ENCODE results near the gene LUM. TPM values are rescaled to one million over a fixed set of nuclear protein-coding genes. Genes with fewer than 3 reads are reported as not detected.

Gene LUM
- total and polyA plus RNA-seq, 2 donors (not counting 1 experiment from before 2014, with no cell fraction given): 217 to 577 TPM

DNA sequence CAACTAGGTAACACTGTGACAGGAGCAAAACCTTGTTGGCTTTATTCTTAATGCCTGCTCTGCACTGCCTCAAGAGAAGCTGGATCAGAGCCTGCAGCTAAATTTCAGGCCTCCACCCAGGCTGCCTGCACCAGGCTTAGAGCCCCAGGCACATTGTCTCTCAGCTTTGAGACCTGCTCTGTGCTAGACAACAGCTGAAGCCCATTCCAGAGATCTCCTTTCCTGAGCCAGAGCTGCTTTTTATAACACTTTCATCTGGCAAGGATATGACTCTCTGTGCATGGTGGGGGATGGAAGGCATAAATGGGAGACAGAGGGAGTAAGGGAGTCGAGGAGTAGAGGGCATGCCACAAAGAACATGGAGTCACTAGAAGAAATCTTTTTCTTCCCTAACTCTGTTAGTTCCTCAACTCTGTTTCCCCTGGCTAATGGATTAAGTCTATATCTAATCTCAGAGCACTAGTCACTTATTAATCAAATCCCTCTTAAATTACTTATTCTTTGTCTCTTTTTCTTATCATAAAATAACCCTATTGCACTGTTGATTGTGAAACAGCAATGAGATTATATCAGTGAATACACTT lies 27.1 kb upstream of the LUM start:
- Histone ChIP-seq H3K9me3 (ENCODE audit: control insufficient read depth, insufficient read depth, low read depth, low read length) (no peaks in the 10 kb centered on the region), H3K9ac (ENCODE audit: insufficient read depth, low read length) (no peak overlapping the region), H3K27ac (ENCODE audit: insufficient read depth, low read length) (no peak overlapping the region), H3K27me3 (ENCODE audit: control insufficient read depth, insufficient read depth, low read length) (no peaks in the 10 kb centered on the region), H3K4me1 (ENCODE audit: control insufficient read depth, extremely low read depth, insufficient read depth, low read length) (peaks cover 36% of the 10 kb centered on the region), H3K4me3 (replicated peaks in 1 of 4; ENCODE audit: control extremely low read depth in 1 of 4, insufficient read depth in 1 of 4, low read depth in 3 of 4, low read length in 4 of 4) (no peak overlapping the region), H4K20me1 (ENCODE audit: control insufficient read depth, extremely low read depth, insufficient read depth, low read length) (no peaks in the 10 kb centered on the region), H3K4me2 (ENCODE audit: extremely low read depth, insufficient read depth, low read length) (peak overlapping the region; percentile 11), H3K36me3 (ENCODE audit: control insufficient read depth, insufficient read depth, low read length) (no peaks in the 10 kb centered on the region), H3K79me2 (ENCODE audit: control insufficient read depth, insufficient read depth, low read length) (no peaks in the 10 kb centered on the region), H2AFZ (ENCODE audit: low read length) (no peak overlapping the region)
- DNase-seq (ENCODE audit: low read depth in 2 of 2): peak in 1 of 2 donors; percentile 23
- no peak for TF ChIP-seq EZH2 (IDR thresholded peaks at IDR 0.05; ENCODE audit: low read length, missing control alignments)
- TF ChIP-seq, protein P1, sequence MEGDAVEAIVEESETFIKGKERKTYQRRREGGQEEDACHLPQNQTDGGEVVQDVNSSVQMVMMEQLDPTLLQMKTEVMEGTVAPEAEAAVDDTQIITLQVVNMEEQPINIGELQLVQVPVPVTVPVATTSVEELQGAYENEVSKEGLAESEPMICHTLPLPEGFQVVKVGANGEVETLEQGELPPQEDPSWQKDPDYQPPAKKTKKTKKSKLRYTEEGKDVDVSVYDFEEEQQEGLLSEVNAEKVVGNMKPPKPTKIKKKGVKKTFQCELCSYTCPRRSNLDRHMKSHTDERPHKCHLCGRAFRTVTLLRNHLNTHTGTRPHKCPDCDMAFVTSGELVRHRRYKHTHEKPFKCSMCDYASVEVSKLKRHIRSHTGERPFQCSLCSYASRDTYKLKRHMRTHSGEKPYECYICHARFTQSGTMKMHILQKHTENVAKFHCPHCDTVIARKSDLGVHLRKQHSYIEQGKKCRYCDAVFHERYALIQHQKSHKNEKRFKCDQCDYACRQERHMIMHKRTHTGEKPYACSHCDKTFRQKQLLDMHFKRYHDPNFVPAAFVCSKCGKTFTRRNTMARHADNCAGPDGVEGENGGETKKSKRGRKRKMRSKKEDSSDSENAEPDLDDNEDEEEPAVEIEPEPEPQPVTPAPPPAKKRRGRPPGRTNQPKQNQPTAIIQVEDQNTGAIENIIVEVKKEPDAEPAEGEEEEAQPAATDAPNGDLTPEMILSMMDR (conservative IDR thresholded peaks at IDR 0.05 in 1 of 2, IDR thresholded peaks at IDR 0.05 in 1 of 2; ENCODE audit: low read depth in 1 of 2, low read length in 2 of 2): no peak

DNA sequence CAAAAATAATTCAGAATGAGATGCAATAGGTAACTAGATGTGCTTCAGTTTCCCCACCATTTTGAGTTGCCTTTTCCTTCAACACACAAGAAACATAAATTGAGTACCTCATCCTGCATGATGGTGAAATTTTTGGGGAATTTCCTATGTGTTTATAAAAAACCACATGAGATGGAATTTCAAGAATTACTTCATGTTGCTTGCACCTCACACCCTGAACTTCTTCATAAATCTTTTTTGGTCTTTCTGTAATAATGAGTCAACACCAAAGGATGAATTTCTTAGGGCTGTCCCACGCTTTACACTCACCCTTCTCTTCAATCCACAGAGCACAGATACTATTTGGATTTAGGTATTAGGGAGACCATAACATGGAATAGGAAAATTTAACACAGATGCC lies 22.6 kb upstream of the LUM start:
- Histone ChIP-seq H2AFZ (ENCODE audit: low read length) (no peak overlapping the region), H3K27ac (ENCODE audit: insufficient read depth, low read length) (peak overlapping the region; percentile 38), H3K27me3 (ENCODE audit: control insufficient read depth, insufficient read depth, low read length) (no peaks in the 10 kb centered on the region), H3K36me3 (ENCODE audit: control insufficient read depth, insufficient read depth, low read length) (no peaks in the 10 kb centered on the region), H4K20me1 (ENCODE audit: control insufficient read depth, extremely low read depth, insufficient read depth, low read length) (no peaks in the 10 kb centered on the region), H3K4me3 (replicated peaks in 1 of 4; ENCODE audit: control extremely low read depth in 1 of 4, insufficient read depth in 1 of 4, low read depth in 3 of 4, low read length in 4 of 4) (no peak overlapping the region), H3K9ac (ENCODE audit: insufficient read depth, low read length) (no peak overlapping the region), H3K4me1 (ENCODE audit: control insufficient read depth, extremely low read depth, insufficient read depth, low read length) (peaks cover 18% of the 10 kb centered on the region), H3K4me2 (ENCODE audit: extremely low read depth, insufficient read depth, low read length) (no peak overlapping the region), H3K79me2 (ENCODE audit: control insufficient read depth, insufficient read depth, low read length) (no peaks in the 10 kb centered on the region), H3K9me3 (ENCODE audit: control insufficient read depth, insufficient read depth, low read depth, low read length) (no peaks in the 10 kb centered on the region)
- peak; percentile 66 to 87 for DNase-seq (ENCODE audit: low read depth in 2 of 2)
- TF ChIP-seq, protein P1 (conservative IDR thresholded peaks at IDR 0.05 in 1 of 2, IDR thresholded peaks at IDR 0.05 in 1 of 2; ENCODE audit: low read depth in 1 of 2, low read length in 2 of 2): no peak
- no peak for TF ChIP-seq EZH2 (IDR thresholded peaks at IDR 0.05; ENCODE audit: low read length, missing control alignments)

DNA sequence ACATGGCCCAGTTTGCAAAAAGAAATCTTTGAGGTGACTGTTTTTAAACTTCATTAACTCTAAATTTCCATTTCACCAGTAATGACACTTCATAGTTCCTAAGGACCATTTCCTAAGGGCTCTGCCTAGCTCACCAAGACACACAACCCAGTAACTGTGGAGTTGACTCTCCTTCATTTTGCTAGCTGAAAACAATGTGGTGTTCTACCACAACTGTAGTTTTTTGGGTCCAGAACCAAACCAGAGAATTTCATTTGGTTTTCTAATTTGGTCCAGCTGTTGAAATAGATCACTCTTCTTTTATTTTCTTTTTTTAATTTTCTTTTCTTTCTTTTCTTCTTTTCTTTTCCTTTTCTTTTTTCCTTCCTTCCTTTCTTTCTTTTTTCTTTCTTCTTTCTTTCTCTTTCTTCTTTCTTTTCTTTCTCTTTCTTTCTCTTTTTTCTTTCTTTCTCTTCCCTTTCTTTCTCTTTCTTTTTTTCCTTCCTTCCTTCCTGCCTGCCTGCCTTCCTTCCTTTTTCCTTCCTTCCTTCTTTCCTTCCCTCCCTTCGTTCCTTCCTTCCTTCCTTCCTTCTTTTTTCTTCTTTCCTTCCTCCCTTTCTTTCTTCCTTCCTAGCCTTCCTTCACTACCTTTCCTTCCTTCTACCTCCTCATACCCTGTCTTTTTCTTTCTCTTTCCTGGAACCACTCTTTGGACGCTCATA lies 18.5 kb upstream of the LUM start:
- no peaks in the 10 kb centered on the region for H3K79me2 ChIP-seq (ENCODE audit: control insufficient read depth, insufficient read depth, low read length)
- no peak for DNase-seq (ENCODE audit: low read depth in 2 of 2)
- no peak overlapping the region for H3K4me3 ChIP-seq (replicated peaks in 1 of 4; ENCODE audit: control extremely low read depth in 1 of 4, insufficient read depth in 1 of 4, low read depth in 3 of 4, low read length in 4 of 4)
- H3K4me1 ChIP-seq (ENCODE audit: control insufficient read depth, extremely low read depth, insufficient read depth, low read length): peaks cover 10% of the 10 kb centered on the region
- no peak overlapping the region for H3K27ac ChIP-seq (ENCODE audit: insufficient read depth, low read length)
- H2AFZ ChIP-seq (ENCODE audit: low read length): no peak overlapping the region
- H3K4me2 ChIP-seq (ENCODE audit: extremely low read depth, insufficient read depth, low read length): no peak overlapping the region
- H3K36me3 ChIP-seq (ENCODE audit: control insufficient read depth, insufficient read depth, low read length): no peaks in the 10 kb centered on the region
- no peaks in the 10 kb centered on the region for H4K20me1 ChIP-seq (ENCODE audit: control insufficient read depth, extremely low read depth, insufficient read depth, low read length)
- TF ChIP-seq EZH2 (IDR thresholded peaks at IDR 0.05; ENCODE audit: low read length, missing control alignments): no peak
- TF ChIP-seq, protein P1 (conservative IDR thresholded peaks at IDR 0.05 in 1 of 2, IDR thresholded peaks at IDR 0.05 in 1 of 2; ENCODE audit: low read depth in 1 of 2, low read length in 2 of 2): no peak
- H3K27me3 ChIP-seq (ENCODE audit: control insufficient read depth, insufficient read depth, low read length): no peaks in the 10 kb centered on the region
- H3K9ac ChIP-seq (ENCODE audit: insufficient read depth, low read length): no peak overlapping the region
- H3K9me3 ChIP-seq (ENCODE audit: control insufficient read depth, insufficient read depth, low read depth, low read length): no peaks in the 10 kb centered on the region

All from fibroblast of lung (primary cell).